Skeletal muscle cell (primary cell): ENCODE measurements around the gene ITGA2B.
"Not testable (repeated sequence)": the region's sequence is repeated elsewhere in the genome, so short reads cannot be mapped to it uniquely, and the experiment has no call there.

Experiments used
- DNase-seq: peaks from one replicate; pipeline ENCODE4 v3.0.0-alpha.2; 2010; ENCODE audit warnings: low read depth
- H3K4me3 ChIP-seq: 2 replicates; pipeline ENCODE4 v1.5.1; 2011; ENCODE audit warnings: low read depth, mild to moderate bottlenecking, control low read depth, low read length, moderate library complexity

Gene ITGA2B

GRCh38 chr17:44338702-44339101 lies 50.7 kb downstream of the ITGA2B start:
- no peak for DNase-seq
- H3K4me3 ChIP-seq, result no peak overlapping the region

- H3K4me3 ChIP-seq, result no peak overlapping the region
- no peak for DNase-seq
These were observed 53.5 kb downstream of the ITGA2B start for GRCh38 chr17:44335968-44336367.

DNA sequence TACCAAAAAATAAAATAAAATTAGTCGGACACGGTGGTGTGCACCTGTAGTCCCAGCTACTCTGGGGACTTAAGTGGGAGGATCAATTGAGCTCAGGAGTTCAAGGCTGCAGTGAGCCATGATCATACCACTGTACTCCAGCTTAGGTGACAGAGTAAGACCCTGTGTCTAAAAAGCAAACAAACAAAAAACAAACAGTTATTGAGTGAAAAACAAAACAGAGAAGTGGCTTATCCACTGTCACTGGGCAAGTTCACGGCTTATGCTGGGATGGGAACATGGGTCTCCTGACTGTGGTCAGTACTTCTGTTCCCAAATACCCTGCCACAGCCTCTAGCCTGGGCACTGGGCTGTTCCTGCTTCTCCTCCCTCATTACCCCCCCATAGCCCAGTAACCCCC lies 53.9 kb downstream of the ITGA2B start:
- H3K4me3 ChIP-seq, result no peak overlapping the region
- DNase-seq, result no peak

DNA sequence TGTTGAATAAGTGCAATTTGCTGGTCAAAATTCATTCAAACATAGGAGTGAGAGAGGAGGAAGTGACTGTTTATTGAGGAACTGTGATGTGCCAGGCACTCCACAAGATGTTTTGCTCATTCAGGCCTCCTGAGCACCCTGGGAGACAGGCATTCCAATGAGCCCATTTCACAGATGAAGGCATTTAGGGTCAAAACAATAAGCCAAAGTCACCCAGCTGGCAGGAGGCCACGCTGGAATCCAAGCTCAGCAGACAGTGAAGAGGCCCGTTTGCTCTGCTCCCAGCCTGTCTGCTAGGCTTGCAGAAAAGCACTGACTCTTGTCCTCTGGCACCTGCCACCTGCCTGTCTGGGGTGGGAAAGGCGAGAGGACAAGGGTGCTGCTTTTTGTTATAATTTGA lies 54.7 kb downstream of the ITGA2B start:
- no peak for DNase-seq

DNA sequence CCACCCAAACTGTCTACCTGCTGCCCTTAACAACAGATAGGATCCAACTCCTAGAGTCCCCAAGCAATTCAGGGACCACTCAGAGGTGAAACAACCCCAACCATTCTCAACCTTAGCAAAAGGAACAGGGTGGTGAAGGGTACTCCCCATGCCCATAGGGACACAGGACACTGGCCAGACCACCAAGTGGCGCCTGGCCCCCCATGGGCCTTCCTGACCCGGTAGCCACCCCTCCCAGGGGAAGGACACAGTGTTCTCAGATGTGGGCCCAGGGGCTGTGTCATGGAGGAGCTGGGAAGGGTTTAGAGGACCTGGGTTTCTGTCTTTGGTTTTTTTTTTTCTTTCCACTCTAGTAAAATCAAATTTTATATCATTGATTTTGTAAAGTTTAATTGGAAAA lies 55.1 kb downstream of the ITGA2B start:
- DNase-seq, result no peak

More for the DNA sequence above, 54.7 kb downstream of the ITGA2B start:
- no peak overlapping the region for H3K4me3 ChIP-seq

GRCh38 chr17:44333371-44333770 lies 56.1 kb downstream of the ITGA2B start:
- no peak overlapping the region for H3K4me3 ChIP-seq
- no peak for DNase-seq

More for the DNA sequence above, 55.1 kb downstream of the ITGA2B start:
- H3K4me3 ChIP-seq, result no peak overlapping the region

- DNase-seq, result no peak
- H3K4me3 ChIP-seq, result no peak overlapping the region
These were observed 58.1 kb downstream of the ITGA2B start for GRCh38 chr17:44331249-44331760.

DNA sequence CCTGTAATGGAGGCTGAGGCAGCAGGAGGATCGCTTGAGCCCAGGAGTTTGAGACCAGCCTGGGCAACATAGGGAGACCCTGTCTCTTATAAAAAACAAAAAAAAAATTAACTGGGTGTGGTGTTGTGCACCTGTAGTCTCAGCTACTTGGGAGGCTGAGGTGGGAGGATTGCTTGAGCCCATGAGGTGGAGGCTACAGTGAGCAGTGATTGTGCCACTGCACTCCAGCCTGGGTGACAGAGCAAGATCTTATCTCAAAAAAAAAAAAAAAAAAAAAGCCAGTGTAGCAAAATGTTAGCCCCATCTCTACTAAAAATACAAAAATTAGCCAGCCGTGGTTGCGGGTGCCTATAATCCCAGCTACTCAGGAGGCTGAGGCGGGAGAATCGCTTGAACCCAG lies 59.2 kb downstream of the ITGA2B start:
- H3K4me3 ChIP-seq, DNase-seq: not testable (repeated sequence)

DNA sequence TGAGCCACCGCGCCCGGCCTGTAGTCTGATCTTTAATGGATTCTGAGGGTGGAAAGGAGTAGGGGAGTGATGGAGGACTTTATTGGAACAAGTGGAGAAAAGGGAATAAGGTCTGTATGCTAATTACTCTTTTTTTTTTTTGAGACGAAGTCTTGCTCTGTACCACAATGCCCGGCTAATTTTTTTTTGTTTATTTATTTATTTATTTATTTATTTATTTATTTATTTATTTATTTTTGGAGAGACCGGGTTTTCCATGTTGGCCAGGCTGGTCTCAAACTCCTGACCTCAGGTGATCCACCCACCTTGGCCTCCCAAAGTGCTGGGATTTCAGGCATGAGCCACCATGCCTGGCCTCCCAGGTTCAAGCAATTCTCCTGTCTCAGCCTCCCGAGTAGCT lies 59.9 kb downstream of the ITGA2B start:
- not testable (repeated sequence) for H3K4me3 ChIP-seq, DNase-seq

DNA sequence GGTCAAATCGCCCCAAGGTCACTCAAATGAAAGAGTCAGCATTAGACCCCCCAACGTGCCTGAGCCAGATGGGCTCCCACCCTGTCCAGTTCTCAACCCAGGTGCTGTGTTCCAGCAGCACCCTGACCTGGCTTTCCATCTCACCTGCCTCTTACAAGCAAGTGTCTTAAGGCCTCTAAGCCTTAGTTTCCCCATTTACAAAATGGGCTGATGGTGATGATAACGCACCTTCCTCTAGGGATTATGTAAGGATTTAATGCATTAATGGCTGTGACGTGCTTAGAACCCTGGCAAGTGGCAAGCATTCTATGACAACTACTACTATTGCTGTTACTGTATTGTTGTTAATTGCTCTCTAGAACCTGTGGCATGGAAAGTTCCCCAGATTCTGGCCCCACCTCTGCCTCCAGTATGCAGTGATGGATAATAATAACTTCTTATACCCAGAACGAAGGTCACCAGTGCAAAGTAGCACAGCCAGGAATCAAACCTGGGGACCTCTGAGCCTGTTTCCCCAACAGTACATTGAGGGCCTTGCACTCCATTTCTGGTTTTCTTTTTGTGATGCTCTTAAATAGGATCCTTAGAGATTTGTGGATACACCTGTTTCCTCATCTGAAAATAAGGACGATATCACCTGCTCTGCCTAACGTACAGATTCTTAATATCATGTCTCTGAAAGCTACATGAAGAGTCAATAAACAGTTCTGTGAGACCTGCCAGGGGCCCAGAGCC lies 61.6 kb downstream of the ITGA2B start:
- H3K4me3 ChIP-seq, result no peak overlapping the region
- DNase-seq, result no peak

DNA sequence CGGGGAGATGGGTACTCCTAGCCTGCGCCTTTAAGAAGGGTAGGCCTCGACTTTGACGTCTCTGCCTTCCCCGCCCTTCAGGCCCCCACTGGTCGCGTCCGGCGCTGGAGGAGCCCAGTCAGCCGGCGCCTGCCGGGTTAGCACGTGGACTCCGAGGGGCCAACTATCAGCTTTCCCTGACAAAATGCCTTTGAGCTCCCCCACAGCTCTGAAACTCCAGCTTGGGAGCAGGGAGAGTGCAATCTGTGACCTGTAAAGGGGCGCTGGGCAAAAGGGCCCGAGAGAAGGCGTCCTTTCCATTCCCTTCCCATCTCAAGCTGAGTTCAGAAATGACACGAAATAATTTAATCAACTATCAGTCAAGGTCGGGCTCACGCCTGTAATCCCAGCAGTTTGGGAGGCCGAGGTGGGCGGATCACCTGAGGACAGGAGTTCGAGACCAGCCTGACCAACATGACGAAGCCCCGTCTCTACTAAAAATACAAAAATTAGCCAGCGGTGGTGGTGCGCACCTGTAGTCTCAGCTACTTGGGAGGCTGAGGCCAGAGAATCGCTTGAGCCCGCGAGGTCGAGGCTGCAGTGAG lies 62.5 kb downstream of the ITGA2B start:
- peak; percentile 92 for DNase-seq
- peak overlapping the region; percentile 1 for H3K4me3 ChIP-seq

DNA sequence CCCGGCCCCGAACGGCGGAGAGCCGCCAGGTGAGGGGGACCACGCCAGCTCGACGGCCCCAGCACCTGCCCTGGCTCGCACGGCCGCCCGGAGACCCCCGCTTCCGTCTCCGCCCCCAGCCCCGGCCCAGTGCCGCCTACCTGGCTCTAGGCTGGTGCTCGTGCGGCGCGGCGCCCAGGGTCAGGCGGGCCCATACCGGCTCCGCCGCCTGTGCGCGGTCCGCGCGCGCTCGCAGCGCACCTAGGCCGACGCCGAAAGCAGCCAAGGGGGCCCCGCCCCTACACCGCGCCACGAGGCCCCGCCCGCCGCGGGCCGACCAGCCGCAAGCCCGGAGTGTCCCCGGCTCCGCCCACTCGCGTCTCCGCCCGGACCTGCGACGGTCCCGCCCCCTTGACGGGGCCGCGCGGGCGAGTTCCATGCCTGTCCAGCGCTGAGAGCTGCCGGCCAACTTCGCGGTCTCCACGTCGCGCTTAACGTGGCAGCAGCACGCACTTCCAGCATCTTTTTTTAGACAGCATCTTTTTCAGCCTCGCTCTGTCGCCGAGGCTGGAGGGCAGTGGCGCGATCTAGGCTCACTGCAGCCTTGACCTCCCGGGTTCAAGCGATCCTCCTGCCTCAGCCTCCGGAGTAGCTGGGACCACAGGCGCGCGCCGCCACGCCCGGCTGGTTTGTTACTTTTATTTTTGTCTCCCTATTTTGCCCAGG lies 64.7 kb downstream of the ITGA2B start, which contains the start of gene SLC25A39:
SLC25A39 (minus strand) TSS at position 253 of the 705 bp plus-strand sequence. CDS start 1,261 bp downstream, outside the sequence.
- peak within 1 kb of the TSS; percentile 87 for H3K4me3 ChIP-seq
- peak; percentile 81 for DNase-seq

GRCh38 chr17:44324092-44324570 lies 65.3 kb downstream of the ITGA2B start:
- DNase-seq, result no peak
- peak overlapping the region; percentile 87 for H3K4me3 ChIP-seq

- peak overlapping the region; percentile 87 for H3K4me3 ChIP-seq
- DNase-seq, result no peak
These were observed 65.9 kb downstream of the ITGA2B start for GRCh38 chr17:44323359-44324091.

DNA sequence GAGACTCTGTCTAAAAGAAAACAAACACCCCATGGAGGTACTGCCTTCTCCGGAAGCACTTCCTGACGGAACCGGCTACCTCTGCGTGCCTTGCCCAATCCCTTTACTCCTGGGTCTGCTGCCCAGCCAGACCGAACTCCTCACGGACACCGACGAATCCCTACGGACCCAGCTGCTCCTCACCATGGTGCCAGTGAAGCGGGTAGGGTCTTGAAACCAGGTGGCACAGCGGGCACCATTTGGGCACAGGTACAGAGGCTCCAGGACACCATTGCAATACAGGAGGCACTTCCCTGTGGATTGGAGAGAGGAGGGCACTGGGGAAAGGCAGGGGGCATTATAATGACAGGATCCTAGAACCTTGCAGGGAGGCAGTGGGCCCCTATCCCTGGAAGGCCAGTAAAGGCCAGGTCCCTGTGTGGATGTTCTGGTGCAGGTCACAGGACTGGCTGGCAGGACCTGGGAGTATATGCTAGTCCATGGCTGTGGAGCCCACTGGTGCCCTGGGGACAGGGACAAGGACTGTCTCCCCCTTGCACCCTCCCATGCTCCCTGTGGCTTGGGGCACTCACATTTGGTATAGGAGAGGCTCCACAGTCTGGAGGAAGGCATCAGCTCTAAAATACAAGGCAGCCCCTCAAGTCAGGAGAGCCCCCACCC lies 67.1 kb downstream of the ITGA2B start:
- DNase-seq, result no peak
- H3K4me3 ChIP-seq, result no peak overlapping the region
